Cardiac muscle cell (in vitro differentiated cells and primary cell): ENCODE data around the gene RGS4. TPM values are rescaled to one million over a fixed set of nuclear protein-coding genes. Genes with fewer than 3 reads are reported as not detected.

Experiments used
- DNase-seq, 2 donors: peaks; one replicate each; pipeline versions ENCODE4 v3.0.0 to v3.0.0-alpha.2; 2010 to 2017; ENCODE audit warnings: low read depth in 1 of 2, low spot score in 1 of 2
- H3K27ac ChIP-seq: fragments of 200-600 bp; sonication (generic); 2 replicates; pipeline ENCODE4 v1.5.1; 2016
- H3K27me3 ChIP-seq: fragments of 200-600 bp; sonication (generic); 2 replicates; pipeline ENCODE4 v1.6.0; 2016; ENCODE audit warnings: control low read depth
- H3K36me3 ChIP-seq: fragments of 200-600 bp; sonication (generic); 2 replicates; pipeline ENCODE4 v1.5.1; 2016; ENCODE audit warnings: control low read depth
- H3K4me1 ChIP-seq: fragments of 200-600 bp; sonication (generic); 2 replicates; pipeline ENCODE4 v1.8.1; 2017; ENCODE audit warnings: low read depth, mild to moderate bottlenecking, mixed run types
- H3K4me3 ChIP-seq: fragments of 200-600 bp; sonication (generic); 2 replicates; pipeline ENCODE4 v1.5.1; 2016; ENCODE audit warnings: mild to moderate bottlenecking
- H3K9me3 ChIP-seq: fragments of 200-600 bp; sonication (generic); 2 replicates; pipeline ENCODE4 v1.5.1; 2017; ENCODE audit warnings: low read depth, mild to moderate bottlenecking, control low read depth
- polyA plus RNA-seq: library from polyadenylated mRNA; unstranded; fragments of >200 nt; fragmentation: Nextera tagmentation; extraction: Ambion mirVana; gene quantifications from 2 replicates; pipeline ENCODE4 v1.2.1, GENCODE V29; 2016
- total RNA-seq: library from RNA; depleted of rRNA; stranded (reverse); fragments of >200 nt; gene quantifications from 2 replicates; pipeline ENCODE4 v1.2.3, GENCODE V29; 2016
- TF ChIP-seq, protein P1 (sequence below): IDR thresholded peaks from 2 replicates; pipeline ENCODE4 v1.5.1; 2012; ENCODE audit warnings: low read depth, mild to moderate bottlenecking, low read length

Gene RGS4
- total and polyA plus RNA-seq, 2 experiments from 2014 or later, result 16.1 to 25.9 TPM

DNA sequence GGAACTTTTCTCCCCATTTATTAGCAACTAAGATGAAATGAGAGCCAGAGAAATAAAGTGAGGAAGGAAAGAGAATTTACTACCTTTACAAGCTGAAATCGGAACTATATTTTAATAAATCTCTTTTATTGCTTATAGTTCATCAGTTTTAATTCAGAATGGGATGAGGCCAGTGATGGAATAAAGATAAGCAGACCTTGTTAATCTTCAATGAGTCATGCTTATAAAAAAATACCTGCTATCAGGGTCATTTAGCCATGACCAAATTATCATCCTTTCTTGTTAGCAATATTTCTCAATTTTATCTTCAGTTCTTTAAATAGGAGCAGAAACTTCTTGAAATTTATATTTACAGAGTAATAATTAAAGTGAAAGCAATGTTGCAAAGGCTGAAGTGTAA is 26.1 kb downstream of the RGS4 start:
- Histone ChIP-seq H3K27ac (no peak overlapping the region), H3K27me3 (no peaks in the 10 kb centered on the region), H3K4me3 (no peak overlapping the region), H3K4me1 (no peaks in the 10 kb centered on the region), H3K36me3 (no peaks in the 10 kb centered on the region), H3K9me3 (no peaks in the 10 kb centered on the region)
- no peak for DNase-seq
- TF ChIP-seq, protein P1, sequence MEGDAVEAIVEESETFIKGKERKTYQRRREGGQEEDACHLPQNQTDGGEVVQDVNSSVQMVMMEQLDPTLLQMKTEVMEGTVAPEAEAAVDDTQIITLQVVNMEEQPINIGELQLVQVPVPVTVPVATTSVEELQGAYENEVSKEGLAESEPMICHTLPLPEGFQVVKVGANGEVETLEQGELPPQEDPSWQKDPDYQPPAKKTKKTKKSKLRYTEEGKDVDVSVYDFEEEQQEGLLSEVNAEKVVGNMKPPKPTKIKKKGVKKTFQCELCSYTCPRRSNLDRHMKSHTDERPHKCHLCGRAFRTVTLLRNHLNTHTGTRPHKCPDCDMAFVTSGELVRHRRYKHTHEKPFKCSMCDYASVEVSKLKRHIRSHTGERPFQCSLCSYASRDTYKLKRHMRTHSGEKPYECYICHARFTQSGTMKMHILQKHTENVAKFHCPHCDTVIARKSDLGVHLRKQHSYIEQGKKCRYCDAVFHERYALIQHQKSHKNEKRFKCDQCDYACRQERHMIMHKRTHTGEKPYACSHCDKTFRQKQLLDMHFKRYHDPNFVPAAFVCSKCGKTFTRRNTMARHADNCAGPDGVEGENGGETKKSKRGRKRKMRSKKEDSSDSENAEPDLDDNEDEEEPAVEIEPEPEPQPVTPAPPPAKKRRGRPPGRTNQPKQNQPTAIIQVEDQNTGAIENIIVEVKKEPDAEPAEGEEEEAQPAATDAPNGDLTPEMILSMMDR, result no peak

DNA sequence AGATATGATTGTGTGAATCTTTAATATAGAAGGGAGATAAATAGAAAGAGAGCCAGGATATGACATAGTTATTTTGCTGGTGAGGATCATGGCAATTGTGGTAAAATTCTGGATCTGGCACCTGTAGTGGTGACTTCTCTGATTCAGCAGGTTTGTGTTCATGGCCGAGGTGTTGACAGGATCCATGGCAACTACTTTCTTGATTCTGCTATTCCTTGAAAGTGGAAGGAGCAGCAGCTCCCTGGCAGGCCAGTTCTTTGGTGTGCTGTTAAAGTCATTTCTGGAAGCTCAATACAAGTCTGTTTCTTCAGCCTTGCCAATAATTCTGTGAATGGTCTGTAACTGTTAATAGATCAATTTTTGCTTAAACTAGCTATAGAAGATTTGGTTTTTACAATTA is 33.4 kb downstream of the RGS4 start:
- TF ChIP-seq, protein P1, result no peak
- H3K9me3 ChIP-seq, result no peaks in the 10 kb centered on the region
- peaks cover 4% of the 10 kb centered on the region for H3K4me1 ChIP-seq
- no peak overlapping the region for H3K4me3 ChIP-seq
- DNase-seq, result peak in 1 of 2 donors; percentile 5
- H3K36me3 ChIP-seq, result no peaks in the 10 kb centered on the region
- no peak overlapping the region for H3K27ac ChIP-seq
- no peaks in the 10 kb centered on the region for H3K27me3 ChIP-seq

- H3K9me3 ChIP-seq, result no peaks in the 10 kb centered on the region
Measured at GRCh38 chr1:163104385-163105099, 35.4 kb downstream of the RGS4 start.

DNA sequence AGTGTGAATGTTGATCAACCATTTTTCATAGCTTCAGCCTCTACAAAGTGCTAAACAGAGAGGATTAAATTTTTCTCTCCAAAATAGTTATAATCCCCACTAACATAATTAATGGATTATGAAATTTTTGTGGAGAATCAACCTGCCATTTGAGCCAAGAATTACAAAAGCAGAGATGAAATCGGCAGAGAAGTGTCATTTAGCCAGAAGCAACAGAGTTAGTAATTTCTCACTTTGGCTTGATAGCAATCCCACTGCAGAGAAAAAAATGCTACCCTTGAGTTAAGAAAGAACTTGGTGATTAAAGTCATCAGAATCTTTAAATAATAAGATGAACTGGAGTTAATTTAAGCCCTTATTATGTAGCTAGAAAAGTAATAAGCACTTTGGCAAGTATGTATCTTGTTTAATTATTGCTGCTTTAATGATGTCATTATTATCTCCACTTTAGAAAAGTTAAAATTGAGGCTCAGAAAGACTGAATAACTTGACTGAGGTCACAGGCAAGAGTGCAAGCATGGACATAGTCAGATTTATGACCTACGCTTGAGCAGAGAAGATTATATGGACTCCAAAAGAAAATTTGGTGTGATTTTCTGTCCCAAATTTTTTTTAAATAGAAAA is 37.3 kb downstream of the RGS4 start:
- Histone ChIP-seq H3K4me3 (no peak overlapping the region), H3K27ac (no peak overlapping the region), H3K27me3 (no peaks in the 10 kb centered on the region), H3K36me3 (no peaks in the 10 kb centered on the region), H3K4me1 (peaks cover 4% of the 10 kb centered on the region), H3K9me3 (no peaks in the 10 kb centered on the region)
- TF ChIP-seq, protein P1, result no peak
- peak in 1 of 2 donors; percentile 29 for DNase-seq

More at GRCh38 chr1:163104385-163105099, 35.4 kb downstream of the RGS4 start:
- H3K27me3 ChIP-seq, result no peaks in the 10 kb centered on the region
- H3K27ac ChIP-seq, result no peak overlapping the region
- H3K36me3 ChIP-seq, result no peaks in the 10 kb centered on the region
- TF ChIP-seq, protein P1, result no peak
- no peak overlapping the region for H3K4me3 ChIP-seq
- peaks cover 4% of the 10 kb centered on the region for H3K4me1 ChIP-seq
- peak in 1 of 2 donors; percentile 51 for DNase-seq

DNA sequence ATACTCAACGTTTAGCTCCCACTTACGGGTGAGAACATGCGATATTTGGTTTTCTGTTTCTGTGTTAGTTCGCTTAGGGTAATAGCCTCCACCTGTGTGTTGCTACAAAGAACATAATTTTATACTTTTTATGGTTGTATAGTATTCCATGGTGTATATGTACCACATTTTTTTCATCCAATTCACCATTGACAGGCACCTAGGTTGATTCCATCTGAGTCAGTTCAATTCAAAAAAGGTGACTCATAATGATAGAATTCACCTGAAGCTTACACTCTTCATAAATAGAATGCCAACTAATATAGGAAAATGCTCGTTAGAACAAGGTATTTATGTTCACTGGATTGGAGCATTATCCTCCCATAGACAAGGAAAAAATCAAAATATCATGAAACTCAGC is 38.5 kb downstream of the RGS4 start:
- Histone ChIP-seq H3K9me3 (no peaks in the 10 kb centered on the region), H3K27me3 (no peaks in the 10 kb centered on the region), H3K36me3 (no peaks in the 10 kb centered on the region), H3K4me3 (no peak overlapping the region), H3K4me1 (peaks cover 4% of the 10 kb centered on the region), H3K27ac (no peak overlapping the region)
- no peak for DNase-seq
- TF ChIP-seq, protein P1, result no peak
